PC-3 (cell line): Measurements from ENCODE around the gene P2RY8. TPM values are rescaled to one million over a fixed set of nuclear protein-coding genes. Genes with fewer than 3 reads are reported as not detected.

Experiments used
- ATAC-seq: fragments of 200-7000 bp; cut with Tn5 transposase; 2 replicates; pipeline ENCODE4 v1.9.1; 2020; ENCODE audit warnings: mild to moderate bottlenecking, moderate library complexity
- BruUV-seq: library from RNA; stranded (reverse); fragments of 400-500 nt; replicated peaks from 2 replicates; lab custom pipeline; 2021; lab: Mats Ljungman, UMichigan
- CTCF ChIA-PET: fragments of 300-600 bp; sonication (Branson Sonifier 250); formaldehyde crosslinking; loops from one replicate; lab custom pipeline; 2022; ENCODE audit warnings: antibody characterized with exemption; lab: Charles Lee
- POLR2A ChIA-PET: fragments of 300-600 bp; sonication (Branson Sonifier 250); formaldehyde crosslinking; loops from one replicate; lab custom pipeline; 2022; ENCODE audit warnings: antibody characterized with exemption; ENCODE audit not compliant: unreplicated experiment; lab: Charles Lee
- DNase-seq: peaks from one replicate; pipeline ENCODE4 v3.0.0-alpha.2; 2015
- H2AFZ ChIP-seq: fragments of 300-600 bp; sonication (generic); 2 replicates; pipeline ENCODE4 v1.6.0; 2016; ENCODE audit warnings: antibody characterized with exemption, low read length
- H3F3A ChIP-seq: fragments of 300-600 bp; sonication (generic); one replicate; pipeline ENCODE4 v1.6.0; 2017; ENCODE audit warnings: antibody characterized with exemption, low read length, control low read depth, mild to moderate bottlenecking; ENCODE audit not compliant: unreplicated experiment
- H3K27ac ChIP-seq: fragments of 300-600 bp; sonication (generic); 2 replicates; pipeline ENCODE4 v1.5.1; 2016; ENCODE audit warnings: mild to moderate bottlenecking, low read length
- H3K27me3 ChIP-seq: fragments of 300-600 bp; sonication (generic); 2 replicates; pipeline ENCODE4 v1.6.1; 2016; ENCODE audit warnings: low read length, mixed read lengths
- H3K36me3 ChIP-seq: fragments of 300-600 bp; sonication (generic); 2 replicates; pipeline ENCODE4 v1.6.1; 2016; ENCODE audit warnings: low read depth, mixed run types, low read length, mixed read lengths
- H3K4me1 ChIP-seq: fragments of 300-600 bp; sonication (generic); 2 replicates; pipeline ENCODE4 v1.5.1; 2016; ENCODE audit warnings: low read length; ENCODE audit not compliant: insufficient read depth
- H3K4me2 ChIP-seq: fragments of 300-600 bp; sonication (generic); 2 replicates; pipeline ENCODE4 v1.6.0; 2016; ENCODE audit warnings: low read length
- H3K4me3 ChIP-seq: fragments of 300-600 bp; sonication (generic); 2 replicates; pipeline ENCODE4 v1.5.1; 2016; ENCODE audit warnings: mild to moderate bottlenecking, low read length, mixed read lengths
- H3K79me2 ChIP-seq: fragments of 300-600 bp; sonication (generic); 2 replicates; pipeline ENCODE4 v1.6.1; 2017; ENCODE audit warnings: low read length, mixed read lengths
- H3K9ac ChIP-seq: fragments of 300-600 bp; sonication (generic); 2 replicates; pipeline ENCODE4 v1.6.0; 2016; ENCODE audit warnings: mild to moderate bottlenecking, low read length
- H3K9me2 ChIP-seq: fragments of 300-600 bp; sonication (generic); replicated peaks from 2 replicates; pipeline ENCODE4 v1.6.1; 2016; ENCODE audit warnings: mixed run types, low read length, mixed read lengths
- H3K9me3 ChIP-seq: fragments of 300-600 bp; sonication (generic); 2 replicates; pipeline ENCODE4 v1.6.1; 2016; ENCODE audit warnings: low read length, mixed read lengths
- H4K20me1 ChIP-seq: fragments of 300-600 bp; sonication (generic); 2 replicates; pipeline ENCODE4 v1.6.1; 2016; ENCODE audit warnings: low read length, mixed read lengths
- EZH2 ChIP-seq: fragments of 300-600 bp; sonication (generic); IDR thresholded peaks from one replicate; pipeline ENCODE4 v1.6.1; 2017; ENCODE audit warnings: antibody characterized with exemption, mild to moderate bottlenecking, low read length; ENCODE audit not compliant: unreplicated experiment
- EZH2phosphoT487 ChIP-seq: fragments of 300-600 bp; sonication (generic); IDR thresholded peaks from 2 replicates; pipeline ENCODE4 v1.6.1; 2018; ENCODE audit warnings: mild to moderate bottlenecking, antibody characterized with exemption, low read length, borderline replicate concordance
- intact Hi-C: fragments of 100-400 bp; cut with micrococcal nuclease; formaldehyde crosslinking; loops from 2 replicates; pipeline ENCODE4 v1.9.0; 2023
- total RNA-seq: library from RNA; depleted of rRNA; stranded (reverse); fragments of >200 nt; gene quantifications from 2 replicates; pipeline ENCODE4 v1.2.3, GENCODE V29; 2014
- TF ChIP-seq, protein P1 (sequence below): fragments of 300-600 bp; sonication (generic); conservative IDR thresholded peaks from 2 replicates; pipeline ENCODE4 v1.5.1; 2017; ENCODE audit warnings: antibody characterized with exemption, low read depth, mild to moderate bottlenecking, low read length

P2RY8 gene
- total RNA-seq, 1 experiment from 2014 or later = not detected

GRCh38 chrX:1466232-1466661, 70.7 kb downstream of the P2RY8 start:
- Histone ChIP-seq H3K4me3 (no peak overlapping the region), H3K9ac (no peak overlapping the region), H3F3A (no peaks in the 10 kb centered on the region), H3K27ac (no peak overlapping the region), H3K4me1 (peaks cover 7% of the 10 kb centered on the region; the same call in 1 of the 2 replicates), H3K79me2 (no peaks in the 10 kb centered on the region), H2AFZ (no peak overlapping the region), H3K9me2 (no peaks in the 10 kb centered on the region), H4K20me1 (no peaks in the 10 kb centered on the region), H3K9me3 (no peaks in the 10 kb centered on the region), H3K4me2 (no peak overlapping the region), H3K27me3 (no peaks in the 10 kb centered on the region), H3K36me3 (no peaks in the 10 kb centered on the region)
- DNase-seq = no peak
- CTCF ChIA-PET = no interaction called here
- intact Hi-C loops = no loop called here
- BruUV-seq = no TSS peak
- TF ChIP-seq EZH2 = no peak
- TF ChIP-seq, protein P1, sequence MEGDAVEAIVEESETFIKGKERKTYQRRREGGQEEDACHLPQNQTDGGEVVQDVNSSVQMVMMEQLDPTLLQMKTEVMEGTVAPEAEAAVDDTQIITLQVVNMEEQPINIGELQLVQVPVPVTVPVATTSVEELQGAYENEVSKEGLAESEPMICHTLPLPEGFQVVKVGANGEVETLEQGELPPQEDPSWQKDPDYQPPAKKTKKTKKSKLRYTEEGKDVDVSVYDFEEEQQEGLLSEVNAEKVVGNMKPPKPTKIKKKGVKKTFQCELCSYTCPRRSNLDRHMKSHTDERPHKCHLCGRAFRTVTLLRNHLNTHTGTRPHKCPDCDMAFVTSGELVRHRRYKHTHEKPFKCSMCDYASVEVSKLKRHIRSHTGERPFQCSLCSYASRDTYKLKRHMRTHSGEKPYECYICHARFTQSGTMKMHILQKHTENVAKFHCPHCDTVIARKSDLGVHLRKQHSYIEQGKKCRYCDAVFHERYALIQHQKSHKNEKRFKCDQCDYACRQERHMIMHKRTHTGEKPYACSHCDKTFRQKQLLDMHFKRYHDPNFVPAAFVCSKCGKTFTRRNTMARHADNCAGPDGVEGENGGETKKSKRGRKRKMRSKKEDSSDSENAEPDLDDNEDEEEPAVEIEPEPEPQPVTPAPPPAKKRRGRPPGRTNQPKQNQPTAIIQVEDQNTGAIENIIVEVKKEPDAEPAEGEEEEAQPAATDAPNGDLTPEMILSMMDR = no peak
- TF ChIP-seq EZH2phosphoT487 = no peak
- POLR2A ChIA-PET = no interaction called here
- ATAC-seq = no peak

- no peaks in the 10 kb centered on the region for H3K9me2 ChIP-seq
- H3K79me2 ChIP-seq = no peaks in the 10 kb centered on the region
- ATAC-seq (no peak), DNase-seq (no peak)
- H4K20me1 ChIP-seq = no peaks in the 10 kb centered on the region
- no peaks in the 10 kb centered on the region for H3K36me3 ChIP-seq
- H3K9ac ChIP-seq = no peak overlapping the region
- no peak overlapping the region for H2AFZ ChIP-seq
- TF ChIP-seq, protein P1 = no peak
- no peak for TF ChIP-seq EZH2
- TF ChIP-seq EZH2phosphoT487 = no peak
- intact Hi-C loops = no loop called here
- POLR2A ChIA-PET = no interaction called here
- no peak overlapping the region for H3K4me3 ChIP-seq
- H3K9me3 ChIP-seq = no peaks in the 10 kb centered on the region
- H3K27ac ChIP-seq = no peak overlapping the region
- H3K4me1 ChIP-seq = peaks cover 7% of the 10 kb centered on the region; the same call in 1 of the 2 replicates
- H3K4me2 ChIP-seq = no peak overlapping the region
- CTCF ChIA-PET = no interaction called here
- no peaks in the 10 kb centered on the region for H3K27me3 ChIP-seq
- no peaks in the 10 kb centered on the region for H3F3A ChIP-seq
- no TSS peak for BruUV-seq
Measured at GRCh38 chrX:1465286-1466231, 71.4 kb downstream of the P2RY8 start.

DNA sequence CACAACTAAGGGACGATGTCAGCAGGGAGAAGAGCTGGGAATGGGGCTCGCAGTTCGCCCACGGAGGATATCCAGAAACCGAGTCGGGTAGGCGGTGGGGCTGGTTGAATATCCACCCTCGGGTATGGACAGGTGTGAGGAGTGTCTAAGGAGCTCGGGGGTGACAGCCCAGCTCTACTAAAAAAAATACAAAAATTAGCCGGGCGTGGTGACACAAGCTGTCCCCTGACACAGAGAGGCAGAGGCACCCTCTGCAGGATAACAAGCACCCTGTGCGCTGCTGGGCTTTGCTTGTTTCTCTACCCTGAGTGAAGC, 72.1 kb downstream of the P2RY8 start:
- Histone ChIP-seq H3K27ac (no peak overlapping the region), H3K9me2 (no peaks in the 10 kb centered on the region), H3K4me1 (peaks cover 7% of the 10 kb centered on the region; the same call in 1 of the 2 replicates), H3K9me3 (no peaks in the 10 kb centered on the region), H3K4me3 (no peak overlapping the region), H3K4me2 (no peak overlapping the region), H3K79me2 (no peaks in the 10 kb centered on the region), H2AFZ (no peak overlapping the region), H4K20me1 (no peaks in the 10 kb centered on the region), H3K9ac (no peak overlapping the region), H3F3A (no peaks in the 10 kb centered on the region), H3K36me3 (no peaks in the 10 kb centered on the region), H3K27me3 (no peaks in the 10 kb centered on the region)
- ChIA-PET CTCF (no interaction called here), POLR2A (no interaction called here)
- TF ChIP-seq, protein P1 = no peak
- TF ChIP-seq EZH2phosphoT487 (no peak), EZH2 (no peak)
- intact Hi-C loops = no loop called here
- ATAC-seq (no peak), DNase-seq (no peak)
- BruUV-seq = no TSS peak
